GM18909 (cell line): ENCODE results near the gene HAND2.
A peak's percentile ranks its signal among the peaks of the same experiment; 100 is the strongest.

ENCODE experiments used
- ATAC-seq: cut with Tn5 transposase; IDR thresholded peaks from one replicate; pipeline ENCODE4 v1.9.1; 2021; ENCODE audit warnings: mild to moderate bottlenecking; ENCODE audit not compliant: unreplicated experiment, poor library complexity

The HAND2 gene

GRCh38 chr4:173505924-173506518 lies 24.0 kb downstream of the HAND2 start:
- peak; percentile 79 for ATAC-seq

- ATAC-seq = no peak
These were observed 25.9 kb downstream of the HAND2 start for GRCh38 chr4:173504181-173504503.

- no peak for ATAC-seq
These were observed 26.5 kb downstream of the HAND2 start for GRCh38 chr4:173503330-173504180.

GRCh38 chr4:173502282-173502681 lies 27.7 kb downstream of the HAND2 start:
- no peak for ATAC-seq

GRCh38 chr4:173501592-173502150 lies 28.4 kb downstream of the HAND2 start:
- no peak for ATAC-seq

- ATAC-seq = peak; percentile 29
These were observed 29.0 kb downstream of the HAND2 start for GRCh38 chr4:173500841-173501591.

- no peak for ATAC-seq
These were observed 30.1 kb downstream of the HAND2 start for GRCh38 chr4:173499658-173500535.

- ATAC-seq = no peak
These were observed 31.3 kb downstream of the HAND2 start for GRCh38 chr4:173498771-173499170.

- ATAC-seq = peak; percentile 60
These were observed 32.0 kb downstream of the HAND2 start for GRCh38 chr4:173498023-173498422.

- peak; percentile 98 for ATAC-seq
These were observed 35.7 kb downstream of the HAND2 start for GRCh38 chr4:173494013-173494970.

GRCh38 chr4:173493041-173493440 lies 37.0 kb downstream of the HAND2 start:
- ATAC-seq = no peak

GRCh38 chr4:173492315-173492714 lies 37.7 kb downstream of the HAND2 start:
- no peak for ATAC-seq

- ATAC-seq = no peak
These were observed 39.1 kb downstream of the HAND2 start for GRCh38 chr4:173490817-173491528.

GRCh38 chr4:173490256-173490655 lies 39.8 kb downstream of the HAND2 start:
- ATAC-seq = no peak

GRCh38 chr4:173489514-173489913 lies 40.5 kb downstream of the HAND2 start:
- ATAC-seq = no peak

- no peak for ATAC-seq
These were observed 41.4 kb downstream of the HAND2 start for GRCh38 chr4:173488656-173489055.

GRCh38 chr4:173488074-173488473 lies 42.0 kb downstream of the HAND2 start:
- no peak for ATAC-seq

- no peak for ATAC-seq
These were observed 43.2 kb downstream of the HAND2 start for GRCh38 chr4:173486714-173487392.
